ENCODE results near the gene COL9A1. TPM values are rescaled to one million over a fixed set of nuclear protein-coding genes. Genes with fewer than 3 reads are reported as not detected.
"Not testable (repeated sequence)": the region's sequence is repeated elsewhere in the genome, so short reads cannot be mapped to it uniquely, and the experiment has no call there.

COL9A1 gene
- total and polyA plus RNA-seq, 9 donors: 0.04 to 1.2 (median 0.15) TPM; not detected in 5

DNA sequence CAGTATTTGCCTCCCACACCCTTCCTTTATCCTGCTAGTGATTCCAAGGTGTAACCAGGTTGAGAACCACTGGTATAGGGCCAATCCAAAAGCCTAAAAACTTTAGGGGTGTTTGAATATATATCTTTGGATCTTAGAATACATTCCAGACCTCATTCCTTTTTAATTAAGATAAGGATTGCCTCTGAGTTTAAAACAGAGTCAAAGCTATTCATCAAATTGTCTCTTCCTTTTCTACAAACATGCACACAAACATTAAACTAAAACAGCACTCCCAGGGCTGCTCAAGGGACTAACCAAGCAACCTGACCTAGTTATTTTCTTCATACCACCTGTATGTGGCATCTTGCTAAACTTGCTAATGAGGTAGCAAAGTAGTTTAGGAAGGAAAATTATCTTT lies 22.1 kb upstream of the COL9A1 start:
- no peak for TF ChIP-seq POLR2A (IDR thresholded peaks at IDR 0.05)
- no peak for TF ChIP-seq EP300 (IDR thresholded peaks at IDR 0.05)
- TF ChIP-seq, protein P1, sequence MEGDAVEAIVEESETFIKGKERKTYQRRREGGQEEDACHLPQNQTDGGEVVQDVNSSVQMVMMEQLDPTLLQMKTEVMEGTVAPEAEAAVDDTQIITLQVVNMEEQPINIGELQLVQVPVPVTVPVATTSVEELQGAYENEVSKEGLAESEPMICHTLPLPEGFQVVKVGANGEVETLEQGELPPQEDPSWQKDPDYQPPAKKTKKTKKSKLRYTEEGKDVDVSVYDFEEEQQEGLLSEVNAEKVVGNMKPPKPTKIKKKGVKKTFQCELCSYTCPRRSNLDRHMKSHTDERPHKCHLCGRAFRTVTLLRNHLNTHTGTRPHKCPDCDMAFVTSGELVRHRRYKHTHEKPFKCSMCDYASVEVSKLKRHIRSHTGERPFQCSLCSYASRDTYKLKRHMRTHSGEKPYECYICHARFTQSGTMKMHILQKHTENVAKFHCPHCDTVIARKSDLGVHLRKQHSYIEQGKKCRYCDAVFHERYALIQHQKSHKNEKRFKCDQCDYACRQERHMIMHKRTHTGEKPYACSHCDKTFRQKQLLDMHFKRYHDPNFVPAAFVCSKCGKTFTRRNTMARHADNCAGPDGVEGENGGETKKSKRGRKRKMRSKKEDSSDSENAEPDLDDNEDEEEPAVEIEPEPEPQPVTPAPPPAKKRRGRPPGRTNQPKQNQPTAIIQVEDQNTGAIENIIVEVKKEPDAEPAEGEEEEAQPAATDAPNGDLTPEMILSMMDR (IDR thresholded peaks at IDR 0.05): no peak
- Histone ChIP-seq H3K27ac (no peak overlapping the region), H3K4me3 (no peak overlapping the region), H3K36me3 (no peaks in the 10 kb centered on the region), H3K27me3 (no peaks in the 10 kb centered on the region), H3K9me3 (no peaks in the 10 kb centered on the region), H3K4me1 (ENCODE audit: insufficient read depth) (no peaks in the 10 kb centered on the region)
- intact Hi-C loops (cut with DNase I): no loop called here
- no peak for DNase-seq

DNA sequence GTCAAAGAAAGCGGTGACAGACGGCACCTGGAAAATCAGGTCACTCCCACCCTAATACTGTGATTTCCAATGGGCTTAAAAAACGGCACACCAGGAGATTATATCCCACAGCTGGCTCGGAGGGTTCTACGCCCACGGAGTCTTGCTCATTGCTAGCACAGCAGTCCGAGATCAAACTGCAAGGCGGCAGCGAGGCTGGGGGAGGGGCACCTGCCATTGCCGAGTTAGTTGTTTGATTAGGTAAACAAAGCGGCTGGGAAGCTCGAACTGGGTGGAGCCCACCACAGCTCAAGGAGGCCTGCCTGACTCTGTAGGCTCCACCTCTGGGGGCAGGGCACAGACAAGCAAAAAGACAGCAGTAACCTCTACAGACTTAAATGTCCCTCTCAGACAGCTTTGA lies 14.9 kb upstream of the COL9A1 start:
- WGBS, 3 donors: 86 to 90% (median 89%) methylated on average over 12 of the region's 12 CpGs
- H3K27me3 ChIP-seq; DNase-seq; intact Hi-C loops (cut with DNase I); H3K27ac ChIP-seq; H3K4me1 ChIP-seq (ENCODE audit: insufficient read depth); H3K36me3 ChIP-seq; H3K4me3 ChIP-seq; H3K9me3 ChIP-seq: not testable (repeated sequence)

DNA sequence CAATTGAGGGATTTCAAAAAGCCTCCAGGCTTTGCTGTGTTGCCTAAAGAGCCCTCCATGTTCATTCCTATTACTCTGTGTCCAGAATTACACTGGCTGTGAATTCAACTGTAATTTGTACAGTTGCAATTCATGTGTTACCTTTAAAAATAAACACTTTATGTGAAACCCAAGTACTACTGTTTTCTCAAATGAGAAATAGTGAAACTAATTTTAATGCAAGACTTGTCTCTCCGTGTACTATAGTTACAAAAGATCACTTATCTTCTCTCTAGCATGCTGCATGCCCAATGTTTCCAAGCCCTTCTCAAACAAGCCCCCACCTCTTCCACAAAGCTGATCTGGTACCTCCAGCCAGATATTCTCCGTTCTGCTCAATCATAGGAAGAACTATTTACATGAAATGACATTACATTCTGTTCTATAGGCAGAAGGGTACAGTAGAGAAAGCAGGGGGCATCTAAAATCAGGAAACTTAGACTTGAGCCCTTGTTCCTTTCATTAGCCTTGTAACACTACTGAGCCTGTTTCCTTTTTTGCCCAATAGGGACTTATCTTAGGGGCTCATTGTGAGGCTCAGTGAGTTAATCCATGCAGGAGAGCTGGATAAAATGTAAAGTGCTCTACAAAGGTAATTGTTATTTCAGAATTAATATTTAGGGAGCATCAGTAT lies 12.3 kb upstream of the COL9A1 start:
- Histone ChIP-seq H3K27ac (no peak overlapping the region), H3K27me3 (no peaks in the 10 kb centered on the region)

DNA sequence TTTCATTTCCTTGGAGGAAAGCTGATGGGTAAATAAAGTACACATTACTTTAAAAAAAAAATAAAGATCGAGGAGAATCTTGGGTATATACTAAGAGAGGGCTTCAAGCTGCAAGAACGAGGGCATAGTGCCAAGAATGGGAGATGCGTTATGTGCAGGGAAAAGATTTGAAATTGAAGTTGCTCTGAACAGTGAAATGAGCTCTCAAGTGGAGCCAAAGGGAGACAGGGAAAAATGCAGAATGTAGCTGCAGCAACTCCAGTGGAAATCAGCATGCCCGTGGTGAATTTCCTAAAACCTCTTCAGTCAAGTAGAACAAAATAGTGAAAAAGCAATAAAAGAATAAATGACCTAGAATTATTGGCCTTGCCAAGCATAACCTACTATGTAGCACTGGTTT lies 11.4 kb upstream of the COL9A1 start:
- intact Hi-C loops (cut with DNase I): no loop called here
- Histone ChIP-seq H3K9me3 (no peaks in the 10 kb centered on the region), H3K4me1 (ENCODE audit: insufficient read depth) (no peaks in the 10 kb centered on the region), H3K27ac (no peak overlapping the region), H3K4me3 (no peak overlapping the region), H3K36me3 (no peaks in the 10 kb centered on the region), H3K27me3 (no peaks in the 10 kb centered on the region)
- TF ChIP-seq, protein P1 (IDR thresholded peaks at IDR 0.05): no peak
- TF ChIP-seq EP300 (IDR thresholded peaks at IDR 0.05): no peak
- no peak for TF ChIP-seq POLR2A (IDR thresholded peaks at IDR 0.05)
- DNase-seq: no peak
- 4 to 12% (median 8%) methylated on average over 4 of the region's 4 CpGs for WGBS, 3 donors

More for the DNA sequence above, 12.3 kb upstream of the COL9A1 start:
- Histone ChIP-seq H3K4me1 (ENCODE audit: insufficient read depth) (no peaks in the 10 kb centered on the region), H3K36me3 (no peaks in the 10 kb centered on the region), H3K4me3 (no peak overlapping the region), H3K9me3 (no peaks in the 10 kb centered on the region)
- TF ChIP-seq, protein P1 (IDR thresholded peaks at IDR 0.05): no peak
- TF ChIP-seq EP300 (IDR thresholded peaks at IDR 0.05): no peak
- TF ChIP-seq POLR2A (IDR thresholded peaks at IDR 0.05): no peak
- WGBS, 3 donors: 40 to 60% (median 45%) methylated on average over 2 of the region's 2 CpGs
- no peak for DNase-seq
- intact Hi-C loops (cut with DNase I): no loop called here

DNA sequence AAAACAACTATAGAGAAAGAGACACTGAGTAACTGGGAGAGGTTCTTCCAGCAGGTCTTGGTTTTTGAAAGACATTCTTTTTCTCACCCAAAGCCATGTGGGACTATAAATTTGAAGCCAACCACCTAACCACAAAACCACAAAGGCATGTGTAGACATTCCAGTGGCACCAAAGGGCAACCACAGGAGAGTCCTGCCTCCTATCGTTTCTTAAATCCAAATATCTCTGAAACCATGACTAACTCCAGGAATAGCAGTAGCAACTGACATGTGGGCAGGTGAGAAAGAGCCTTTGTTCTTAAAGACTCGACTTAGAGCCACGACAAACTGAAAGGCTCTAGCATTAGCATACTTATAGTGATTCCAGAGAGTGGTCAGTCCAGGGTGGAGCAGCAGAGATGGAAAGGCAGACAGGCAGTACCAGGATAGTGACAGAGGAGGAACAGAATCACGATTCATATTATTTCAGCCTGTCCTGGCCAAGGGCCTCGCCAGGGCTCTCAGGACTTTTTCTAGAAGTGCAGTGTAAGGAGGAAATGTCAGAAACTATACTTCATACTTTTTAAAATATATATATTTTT lies 9.4 kb upstream of the COL9A1 start:
- no peak overlapping the region for H3K27ac ChIP-seq
- no peaks in the 10 kb centered on the region for H3K9me3 ChIP-seq
- no peak for DNase-seq
- H3K4me3 ChIP-seq: no peak overlapping the region
- no peaks in the 10 kb centered on the region for H3K27me3 ChIP-seq
- H3K36me3 ChIP-seq: no peaks in the 10 kb centered on the region
- 33 to 50% (median 43%) methylated on average over 5 of the region's 5 CpGs for WGBS, 3 donors
- no peak for TF ChIP-seq POLR2A (IDR thresholded peaks at IDR 0.05)
- TF ChIP-seq, protein P1 (IDR thresholded peaks at IDR 0.05): no peak
- no peak for TF ChIP-seq EP300 (IDR thresholded peaks at IDR 0.05)
- H3K4me1 ChIP-seq (ENCODE audit: insufficient read depth): no peaks in the 10 kb centered on the region
- intact Hi-C loops (cut with DNase I): no loop called here

Measured in ovary (tissue), 9 donors.